Measurements from ENCODE around the gene ID3.

ID3 gene, protein sequence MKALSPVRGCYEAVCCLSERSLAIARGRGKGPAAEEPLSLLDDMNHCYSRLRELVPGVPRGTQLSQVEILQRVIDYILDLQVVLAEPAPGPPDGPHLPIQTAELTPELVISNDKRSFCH

GRCh38 chr1:23559136-23559984 lies at the start of gene ID3:
ID3 (minus strand) TSS chr1:23559501; CDS start chr1:23559426, 75 bp downstream.
- DNase-seq: peak; percentile 78 to 98 (median 92)
- intact Hi-C loops (cut with DNase I): no loop called here

DNA sequence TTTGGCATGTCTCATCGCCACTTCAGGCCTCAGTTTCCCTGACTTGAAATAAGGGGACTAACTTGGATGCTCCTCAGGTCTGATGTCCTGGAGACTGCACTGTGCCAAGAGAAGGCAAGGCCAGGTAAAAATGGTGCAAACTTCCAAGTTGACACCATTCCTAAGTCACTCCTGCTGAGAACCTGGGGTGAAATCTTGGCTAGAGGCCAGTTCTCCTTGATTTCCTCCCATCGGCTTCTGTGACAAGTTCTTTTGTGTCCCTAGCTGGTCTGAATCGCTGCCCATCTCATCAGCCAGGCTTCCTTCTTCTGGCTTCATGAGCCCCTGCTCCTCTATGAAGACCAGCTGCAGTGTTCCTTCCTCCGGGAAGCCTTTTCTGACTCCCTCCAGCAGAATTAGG lies 48.6 kb upstream of the ID3 start:
- no peak for DNase-seq
- intact Hi-C loops (cut with DNase I): no loop called here

DNA sequence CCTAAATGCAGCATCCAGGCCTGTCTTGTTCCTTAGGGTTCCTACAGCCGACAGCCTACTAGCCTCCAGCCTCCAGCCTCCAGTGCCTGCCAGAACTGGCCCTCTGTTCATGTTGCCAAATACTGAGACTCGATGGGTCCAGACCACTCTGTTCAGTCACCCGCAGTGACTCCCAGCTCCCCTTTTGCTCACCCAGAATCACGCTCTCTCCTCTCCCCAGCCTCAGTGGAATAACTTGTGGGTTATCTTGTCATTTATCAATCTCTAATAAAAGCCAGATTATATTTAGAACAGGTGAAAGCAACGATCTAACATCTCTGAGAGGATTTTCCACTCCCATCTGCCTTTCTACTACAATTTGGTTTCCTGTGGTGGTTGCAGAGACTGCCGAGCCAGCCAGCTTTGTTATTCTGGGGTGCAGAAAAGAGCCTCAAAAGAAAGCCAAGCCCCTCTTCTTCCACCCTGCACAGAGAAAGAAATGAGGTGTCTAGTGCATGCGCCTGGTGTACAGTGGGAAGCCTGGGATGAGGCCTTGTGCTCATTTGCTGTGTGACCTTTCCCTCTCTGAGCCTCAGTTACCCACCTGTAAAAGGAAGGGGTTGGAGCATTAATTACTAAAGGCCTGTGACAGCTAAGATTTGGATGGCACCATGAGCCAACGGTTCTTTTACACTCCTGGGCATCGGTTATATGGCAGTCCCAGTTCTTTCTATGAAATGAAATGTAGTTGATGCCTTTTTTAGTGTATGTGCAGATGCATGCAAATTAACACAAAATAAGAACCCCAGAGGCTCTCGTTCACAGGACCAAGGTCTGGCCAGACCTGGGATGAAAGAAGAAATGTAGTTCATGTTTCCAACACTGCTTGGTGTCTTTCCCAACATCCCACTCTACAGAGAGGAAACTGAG lies 42.9 kb upstream of the ID3 start:
- intact Hi-C loops (cut with DNase I): no loop called here
- no peak for DNase-seq

GRCh38 chr1:23601135-23601967 lies 42.0 kb upstream of the ID3 start:
- no peak for DNase-seq
- intact Hi-C loops (cut with DNase I): no loop called here

DNA sequence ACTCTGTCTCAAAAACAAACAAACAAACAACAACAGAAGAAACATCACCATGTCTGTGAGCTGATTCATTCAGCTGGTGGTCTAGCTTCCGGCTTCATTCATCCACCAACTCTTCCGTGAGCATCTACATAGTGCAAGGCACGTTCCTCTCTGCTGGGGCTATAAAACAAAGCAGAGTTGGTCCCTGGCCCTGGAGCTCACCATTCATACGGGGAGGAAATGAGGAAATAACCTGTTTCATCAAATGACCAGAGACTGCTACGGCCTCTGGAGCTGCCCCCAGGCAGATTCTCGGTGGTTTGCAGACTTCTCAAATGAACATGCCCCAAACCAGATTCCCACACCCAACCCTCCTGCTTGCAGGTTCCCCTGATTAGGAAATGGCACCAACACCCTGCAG lies 41.0 kb upstream of the ID3 start:
- no peak for DNase-seq
- intact Hi-C loops (cut with DNase I): no loop called here

- intact Hi-C loops (cut with DNase I): no loop called here
- DNase-seq: no peak
These were observed 39.8 kb upstream of the ID3 start for GRCh38 chr1:23599125-23599524.

DNA sequence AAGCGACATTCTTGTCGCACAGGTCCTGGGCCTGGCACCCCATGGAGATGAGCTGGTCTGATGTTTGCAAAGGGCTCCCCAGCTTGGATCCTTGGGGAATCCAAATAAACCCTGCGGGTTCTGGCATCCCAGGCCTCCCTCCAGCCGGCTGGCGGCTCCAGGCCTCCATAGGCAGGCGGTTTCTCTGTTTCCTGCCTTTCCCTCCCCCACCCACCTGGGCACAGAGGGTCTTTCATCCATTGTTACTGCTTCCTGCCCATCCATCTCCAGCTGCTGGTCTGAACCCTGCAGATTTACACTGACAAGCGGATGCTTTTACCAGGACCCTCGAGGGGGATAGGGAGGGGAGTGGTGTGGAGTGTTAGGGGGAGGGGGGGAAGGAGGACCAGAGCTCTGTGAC lies 39.1 kb upstream of the ID3 start:
- intact Hi-C loops (cut with DNase I): no loop called here
- peak in 28 of 42 donors; percentile 7 to 62 (median 26) for DNase-seq

DNA sequence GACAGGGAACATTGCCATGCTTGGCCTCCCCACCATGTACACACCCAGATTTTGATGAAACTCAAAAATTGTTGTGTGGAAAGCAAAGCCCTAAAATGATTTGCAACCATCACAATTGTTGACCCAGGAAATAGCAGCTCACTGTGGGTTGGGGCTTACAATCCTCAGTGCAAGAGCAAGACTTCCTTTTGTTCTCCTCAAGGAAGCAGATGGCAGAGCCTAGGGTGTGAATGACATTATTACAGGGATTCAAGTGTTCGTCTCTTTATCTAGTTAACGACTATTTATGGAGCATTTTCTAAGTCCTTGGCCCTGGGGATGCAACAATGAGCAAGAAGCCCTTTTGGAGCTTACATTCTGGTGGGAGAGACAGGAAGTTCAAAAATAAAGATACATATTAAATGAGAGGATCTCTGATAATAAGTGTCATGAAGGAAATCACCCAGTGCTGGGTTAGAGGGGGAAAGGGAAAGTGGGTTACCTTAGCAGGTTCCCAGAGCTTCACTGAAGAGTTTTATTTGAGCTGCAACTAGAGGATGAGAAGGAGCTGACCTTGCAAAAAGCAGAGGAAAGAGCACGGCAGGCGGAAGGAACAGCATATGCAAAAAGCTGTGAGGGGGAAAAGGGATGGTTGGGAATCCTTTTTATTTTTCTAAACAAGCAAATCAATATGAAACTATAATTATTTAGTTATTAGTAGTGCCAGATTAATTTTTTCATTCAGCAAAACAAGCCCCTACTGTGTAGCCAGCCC lies 38.5 kb upstream of the ID3 start:
- DNase-seq: no peak
- intact Hi-C loops (cut with DNase I): no loop called here

DNA sequence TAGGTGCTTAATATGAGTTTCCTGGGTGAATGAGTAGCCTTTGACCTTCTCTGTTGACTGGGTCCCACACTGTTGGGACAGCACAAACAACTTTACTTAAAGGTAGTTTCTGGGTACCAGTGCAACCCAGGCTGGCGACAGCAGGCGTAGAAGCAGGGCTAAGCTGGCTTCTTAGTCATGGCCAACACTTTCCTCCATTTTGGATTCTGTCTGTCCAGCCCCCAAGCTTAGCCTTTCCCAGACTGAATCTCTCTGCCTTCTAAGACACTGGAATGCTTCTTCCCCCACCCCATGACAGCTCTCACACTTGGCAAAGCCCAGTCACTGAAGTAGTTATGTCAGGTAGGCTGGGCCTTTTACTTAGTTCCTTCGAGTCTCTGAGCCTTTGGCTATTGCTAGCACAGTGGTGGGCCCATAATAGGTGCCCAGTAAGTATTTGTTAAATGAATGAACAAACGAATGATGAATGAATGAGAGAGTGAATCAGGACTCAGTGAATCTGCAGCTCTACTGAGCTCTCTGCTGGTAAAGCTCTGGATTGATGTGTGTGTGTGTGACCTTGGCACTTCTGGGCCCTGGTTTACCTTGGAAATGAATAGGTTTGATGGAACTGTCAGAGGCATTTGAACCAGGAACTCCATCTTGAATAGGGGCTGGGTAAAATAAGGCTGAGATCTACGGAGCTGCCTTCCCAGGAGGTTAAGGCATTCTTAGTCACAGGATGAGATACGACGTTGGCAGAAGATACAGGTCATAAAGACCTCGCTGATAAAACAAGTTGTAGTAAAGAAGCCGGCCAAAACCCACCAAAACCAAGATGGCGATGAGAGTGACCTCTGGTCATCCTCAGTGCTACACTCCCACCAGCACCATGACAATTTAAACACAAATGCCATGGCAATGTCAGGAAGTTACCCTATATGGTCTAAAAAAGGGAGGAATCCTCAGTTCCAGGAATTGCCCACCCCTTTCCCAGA lies 37.4 kb upstream of the ID3 start:
- no peak for DNase-seq
- intact Hi-C loops (cut with DNase I): no loop called here

GRCh38 chr1:23594927-23595353 lies 35.6 kb upstream of the ID3 start:
- intact Hi-C loops (cut with DNase I): no loop called here
- no peak for DNase-seq

- no peak for DNase-seq
- intact Hi-C loops (cut with DNase I): no loop called here
These were observed 35.0 kb upstream of the ID3 start for GRCh38 chr1:23594149-23594907.

- no peak for DNase-seq
- intact Hi-C loops (cut with DNase I): no loop called here
These were observed 34.4 kb upstream of the ID3 start for GRCh38 chr1:23593556-23594148.

- no peak for DNase-seq
- intact Hi-C loops (cut with DNase I): no loop called here
These were observed 33.8 kb upstream of the ID3 start for GRCh38 chr1:23593042-23593521.

DNA sequence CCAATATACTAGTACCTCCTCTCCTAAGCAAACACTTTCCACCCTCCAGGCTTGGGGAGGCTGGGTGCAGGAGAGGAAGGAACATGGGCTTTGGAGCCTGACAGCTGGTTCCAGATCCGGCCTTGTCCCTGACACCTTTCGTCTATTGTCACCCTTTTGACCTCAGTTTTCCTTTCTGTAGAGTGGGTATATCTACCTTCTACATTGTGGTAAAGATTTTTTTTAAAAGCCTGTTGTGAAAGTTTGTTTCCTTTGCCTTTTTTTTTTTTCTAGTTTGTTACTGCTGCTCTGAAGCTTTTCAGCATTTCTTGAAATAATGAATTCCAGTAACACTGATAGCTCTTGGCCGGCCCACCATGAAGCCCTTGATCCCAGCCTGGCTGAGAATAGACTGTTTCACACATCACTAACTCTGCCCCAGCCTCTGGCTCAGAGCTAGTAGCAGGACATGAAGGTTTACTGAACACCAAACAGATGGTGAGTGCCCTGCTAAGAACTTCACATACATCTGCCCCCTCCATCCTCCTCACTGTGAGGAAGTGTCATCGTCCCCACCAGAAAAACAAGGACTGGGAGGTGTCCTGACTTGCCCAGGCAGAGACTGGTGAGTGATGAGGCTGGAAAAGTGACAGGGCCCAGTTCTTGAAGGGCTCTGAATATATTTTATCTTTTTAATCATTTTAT lies 33.0 kb upstream of the ID3 start:
- DNase-seq: no peak
- intact Hi-C loops (cut with DNase I): no loop called here

GRCh38 chr1:23591460-23592208 lies 32.3 kb upstream of the ID3 start:
- DNase-seq: no peak
- intact Hi-C loops (cut with DNase I): no loop called here

Measured in head of caudate nucleus (tissue), 42 donors.